Measurements from ENCODE around the gene ZNF526.

ZNF526 gene

GRCh38 chr19:42268142-42268703 is 48.1 kb downstream of the ZNF526 start:
- peak; percentile 99 to 100 for DNase-seq

- peak; percentile 100 for DNase-seq
Observed at GRCh38 chr19:42268704-42269477, 48.8 kb downstream of the ZNF526 start, which contains the start of gene CIC. TSS of gene CIC (plus strand) at chr19:42269252. CDS start at chr19:42271784, 2,532 bp downstream.

- no peak for DNase-seq
Observed at GRCh38 chr19:42269478-42270345, 49.6 kb downstream of the ZNF526 start.

DNA sequence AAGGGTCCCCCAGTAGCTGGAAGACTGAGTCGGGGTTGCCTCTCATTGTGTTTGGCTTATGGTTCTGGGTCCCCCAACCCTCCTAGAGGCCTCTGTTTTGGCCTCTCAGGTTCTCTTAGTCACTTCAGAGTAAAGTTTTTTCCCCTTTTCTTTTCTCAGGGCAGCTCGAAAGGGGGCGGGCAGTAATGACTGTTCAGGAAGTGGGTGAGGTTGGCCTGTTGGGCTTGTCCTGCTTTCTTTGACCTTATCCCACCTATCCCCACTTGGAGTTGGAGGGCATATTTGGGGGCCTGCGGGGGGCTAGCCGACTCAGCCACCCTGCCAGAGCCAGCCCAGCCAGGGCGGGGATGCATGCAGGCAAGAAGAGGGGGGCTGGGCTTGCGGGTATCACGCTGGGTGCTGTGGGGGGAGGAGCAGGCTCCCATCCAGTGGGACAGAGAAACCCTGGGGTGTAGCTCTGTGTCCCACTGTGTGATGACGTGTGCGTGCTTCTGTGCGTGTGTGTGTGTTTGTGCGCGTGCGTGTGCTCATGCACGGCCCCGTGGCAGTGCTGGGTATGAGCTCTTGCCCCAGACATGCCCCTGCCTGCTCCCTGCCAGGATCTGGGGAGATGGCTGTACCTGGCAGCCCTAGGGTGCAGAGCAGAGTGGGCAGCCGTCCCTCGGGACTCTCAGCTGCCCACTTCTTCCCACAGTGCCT is 50.4 kb downstream of the ZNF526 start:
- peak; percentile 58 to 71 for DNase-seq

GRCh38 chr19:42271045-42271419 is 50.9 kb downstream of the ZNF526 start:
- DNase-seq: no peak

DNA sequence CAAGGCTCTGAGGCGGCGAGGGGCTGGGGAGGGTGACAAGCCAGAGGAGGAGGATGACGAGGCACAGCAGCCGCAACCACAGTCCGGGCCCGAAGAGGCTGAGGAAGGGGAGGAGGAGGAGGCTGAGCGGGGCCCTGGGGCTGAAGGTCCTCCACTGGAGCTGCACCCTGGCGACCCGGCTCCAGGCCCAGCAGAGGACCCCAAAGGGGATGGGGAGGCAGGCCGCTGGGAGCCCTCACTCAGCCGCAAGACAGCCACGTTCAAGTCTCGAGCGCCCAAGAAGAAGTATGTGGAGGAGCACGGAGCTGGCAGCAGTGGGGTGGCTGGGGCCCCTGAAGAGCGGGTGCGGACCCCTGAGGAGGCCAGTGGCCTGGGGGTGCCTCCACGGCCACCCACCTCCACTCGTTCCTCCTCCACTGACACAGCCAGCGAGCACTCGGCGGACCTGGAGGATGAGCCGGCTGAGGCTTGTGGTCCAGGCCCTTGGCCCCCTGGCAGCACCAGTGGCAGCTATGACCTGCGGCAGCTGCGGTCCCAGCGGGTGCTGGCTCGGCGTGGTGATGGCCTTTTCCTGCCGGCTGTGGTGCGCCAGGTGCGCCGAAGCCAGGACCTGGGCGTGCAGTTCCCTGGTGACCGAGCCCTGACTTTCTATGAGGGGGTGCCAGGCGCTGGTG is 51.9 kb downstream of the ZNF526 start:
- no peak for DNase-seq

GRCh38 chr19:42272535-42272897 is 52.4 kb downstream of the ZNF526 start:
- DNase-seq: no peak

- DNase-seq: no peak
Observed at GRCh38 chr19:42272989-42273406, 52.9 kb downstream of the ZNF526 start.

DNA sequence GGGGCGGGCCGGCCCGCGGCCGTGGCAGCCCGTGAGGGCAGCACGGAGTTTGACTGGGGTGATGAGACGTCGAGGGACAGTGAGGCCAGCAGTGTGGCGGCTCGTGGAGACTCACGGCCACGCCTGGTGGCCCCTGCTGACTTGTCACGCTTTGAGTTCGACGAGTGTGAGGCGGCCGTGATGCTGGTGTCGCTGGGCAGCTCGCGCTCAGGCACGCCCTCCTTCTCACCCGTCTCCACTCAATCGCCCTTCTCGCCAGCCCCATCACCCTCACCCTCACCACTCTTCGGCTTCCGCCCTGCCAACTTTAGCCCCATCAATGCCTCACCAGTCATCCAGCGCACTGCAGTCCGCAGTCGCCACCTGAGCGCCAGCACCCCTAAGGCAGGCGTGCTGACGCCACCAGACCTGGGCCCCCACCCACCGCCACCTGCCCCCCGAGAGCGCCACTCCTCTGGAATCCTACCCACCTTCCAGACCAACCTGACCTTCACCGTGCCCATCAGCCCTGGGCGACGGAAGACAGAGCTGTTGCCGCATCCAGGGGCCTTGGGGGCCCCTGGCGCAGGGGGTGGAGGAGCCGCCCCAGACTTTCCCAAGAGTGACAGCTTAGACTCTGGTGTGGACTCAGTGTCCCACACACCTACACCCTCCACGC is 53.4 kb downstream of the ZNF526 start:
- DNase-seq: no peak

GRCh38 chr19:42274065-42274682 is 54.1 kb downstream of the ZNF526 start:
- DNase-seq: no peak

DNA sequence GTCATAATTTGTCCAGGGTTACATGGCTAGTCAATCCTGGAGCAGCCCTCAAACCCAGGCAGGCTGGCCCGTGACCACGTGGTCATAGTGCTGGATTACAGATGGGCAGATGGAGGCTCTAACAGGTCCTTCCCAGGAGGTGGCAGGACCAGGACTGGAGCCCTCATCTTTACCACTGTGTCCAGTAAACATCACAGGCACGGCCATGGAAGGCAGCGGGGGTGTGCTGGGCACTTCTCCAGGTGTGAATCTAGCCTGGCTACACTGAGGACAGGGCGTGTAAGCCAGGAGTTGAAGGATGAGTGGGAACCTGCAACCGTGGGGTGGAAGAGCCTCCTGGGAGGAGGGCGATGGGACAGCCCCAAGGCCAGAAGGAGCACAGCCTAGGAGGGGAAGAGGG is 55.0 kb downstream of the ZNF526 start:
- no peak for DNase-seq

- DNase-seq: no peak
Observed at GRCh38 chr19:42275517-42275916, 55.4 kb downstream of the ZNF526 start.

DNA sequence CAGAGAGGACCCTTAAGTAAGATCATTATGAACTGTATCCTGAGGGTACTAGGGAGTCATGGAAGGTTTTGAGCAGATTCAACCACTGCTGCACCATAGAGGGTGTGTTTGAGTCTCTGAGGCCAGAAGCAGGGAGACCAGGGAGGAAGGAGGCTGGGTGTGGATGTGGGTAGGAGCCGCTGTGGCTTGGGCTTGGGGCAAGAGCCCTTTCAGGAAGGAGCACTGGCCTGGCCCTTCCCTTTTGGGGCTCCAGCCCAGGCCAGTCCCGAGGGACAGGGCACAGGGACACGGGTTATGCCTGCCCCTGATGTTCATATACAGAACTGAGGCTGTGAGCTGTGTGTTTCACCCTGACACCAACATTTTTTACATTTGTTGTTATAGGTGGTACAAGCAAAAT is 56.2 kb downstream of the ZNF526 start:
- DNase-seq: no peak

GRCh38 chr19:42276821-42277220 is 56.7 kb downstream of the ZNF526 start:
- DNase-seq: no peak

Data from inflammatory macrophage treated with lipopolysaccharide for 1 hour (primary cell).